Measurements from ENCODE around the gene TMEFF2. TPM values are rescaled to one million over a fixed set of nuclear protein-coding genes. Genes with fewer than 3 reads are reported as not detected.

TMEFF2 gene
- polyA plus RNA-seq, 3 donors, result 7.9 to 14.0 (median 12.3) TPM

GRCh38 chr2:192025637-192026036 lies 169.1 kb downstream of the TMEFF2 start:
- no peak for DNase-seq

GRCh38 chr2:192023006-192023405 lies 171.7 kb downstream of the TMEFF2 start:
- no peak for DNase-seq

- no peak for DNase-seq
These were observed 176.9 kb downstream of the TMEFF2 start for GRCh38 chr2:192017844-192018243.

GRCh38 chr2:192016265-192016664 lies 178.5 kb downstream of the TMEFF2 start:
- DNase-seq, result no peak

- DNase-seq, result no peak
These were observed 181.5 kb downstream of the TMEFF2 start for GRCh38 chr2:192013211-192013610.

- DNase-seq, result no peak
These were observed 183.5 kb downstream of the TMEFF2 start for GRCh38 chr2:192011196-192011595.

- DNase-seq, result no peak
These were observed 184.7 kb downstream of the TMEFF2 start for GRCh38 chr2:192010073-192010472.

GRCh38 chr2:192007581-192008228 lies 187.0 kb downstream of the TMEFF2 start:
- no peak for DNase-seq

GRCh38 chr2:192005211-192005610 lies 189.5 kb downstream of the TMEFF2 start:
- no peak for DNase-seq

GRCh38 chr2:192004188-192004963 lies 190.4 kb downstream of the TMEFF2 start:
- no peak for DNase-seq

- no peak for DNase-seq
These were observed 192.3 kb downstream of the TMEFF2 start for GRCh38 chr2:192002418-192002817.

- no peak for DNase-seq
These were observed 194.3 kb downstream of the TMEFF2 start for GRCh38 chr2:192000196-192000980.

- DNase-seq, result no peak
These were observed 195.5 kb downstream of the TMEFF2 start for GRCh38 chr2:191999101-191999841.

- no peak for DNase-seq
These were observed 199.4 kb downstream of the TMEFF2 start for GRCh38 chr2:191995285-191995684.

- DNase-seq, result no peak
These were observed 200.0 kb downstream of the TMEFF2 start for GRCh38 chr2:191994749-191995148.

- DNase-seq, result no peak
These were observed 203.3 kb downstream of the TMEFF2 start for GRCh38 chr2:191991442-191991841.

- DNase-seq, result no peak
These were observed 209.0 kb downstream of the TMEFF2 start for GRCh38 chr2:191985740-191986139.

GRCh38 chr2:191983591-191983990 lies 211.1 kb downstream of the TMEFF2 start:
- no peak for DNase-seq

- DNase-seq, result no peak
These were observed 211.5 kb downstream of the TMEFF2 start for GRCh38 chr2:191983186-191983585.

GRCh38 chr2:191981706-191982105 lies 213.0 kb downstream of the TMEFF2 start:
- no peak for DNase-seq

GRCh38 chr2:191980483-191980882 lies 214.2 kb downstream of the TMEFF2 start:
- no peak for DNase-seq

- no peak for DNase-seq
These were observed 215.5 kb downstream of the TMEFF2 start for GRCh38 chr2:191979221-191979730.

All from renal pelvis (tissue), 4 donors.